Activated T-cell treated with anti-CD3 and anti-CD28 coated beads, Interleukin-2, amount 50 U/mL, for 24 hours (primary cell): ENCODE measurements around the gene PACC1.

ENCODE experiments used
- DNase-seq: peaks from one replicate; pipeline ENCODE4 v3.0.0-alpha.2; 2020
- H3K27ac Mint-ChIP-seq: 2 replicates; pipeline ENCODE4 v1.8.0; 2020; ENCODE audit warnings: mild to moderate bottlenecking, mixed read lengths
- H3K27me3 Mint-ChIP-seq: 2 replicates; pipeline ENCODE4 v1.8.0; 2020; ENCODE audit warnings: mixed read lengths
- H3K36me3 Mint-ChIP-seq: 2 replicates; pipeline ENCODE4 v1.8.0; 2020; ENCODE audit warnings: low read depth, mixed read lengths
- H3K4me1 Mint-ChIP-seq: 2 replicates; pipeline ENCODE4 v1.8.0; 2020; ENCODE audit warnings: low read depth, mixed read lengths
- H3K4me3 Mint-ChIP-seq: 2 replicates; pipeline ENCODE4 v1.8.0; 2020; ENCODE audit warnings: mild to moderate bottlenecking, moderate library complexity, mixed read lengths
- H3K9me3 Mint-ChIP-seq: 2 replicates; pipeline ENCODE4 v1.8.0; 2020; ENCODE audit warnings: mixed read lengths

The PACC1 gene

GRCh38 chr1:212430955-212431394, 16.3 kb upstream of the PACC1 start:
- Mint-ChIP-seq H3K9me3 (no peaks in the 10 kb centered on the region), H3K27me3 (no peaks in the 10 kb centered on the region), H3K27ac (no peak overlapping the region), H3K36me3 (peaks cover 3% of the 10 kb centered on the region), H3K4me1 (peaks cover 24% of the 10 kb centered on the region), H3K4me3 (no peak overlapping the region)
- DNase-seq: no peak

DNA sequence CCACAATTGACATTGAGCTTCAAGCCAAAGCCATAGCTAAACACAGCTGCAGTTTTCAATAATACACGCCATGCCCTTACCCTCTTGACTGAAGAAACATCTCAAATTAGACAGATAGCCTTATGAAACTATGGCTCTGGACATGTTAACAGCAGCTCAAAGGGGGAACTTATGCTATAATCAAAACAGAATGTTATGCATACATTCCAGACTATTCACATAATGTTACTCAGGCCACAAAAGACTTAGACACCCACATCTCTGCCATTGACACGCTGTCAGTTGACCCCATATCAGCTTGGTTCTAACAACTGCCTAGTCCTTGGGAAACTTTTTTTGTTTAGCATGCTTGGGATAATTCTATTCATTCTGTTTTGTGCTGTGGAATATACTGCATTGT, 15.7 kb upstream of the PACC1 start:
- Mint-ChIP-seq H3K9me3 (no peaks in the 10 kb centered on the region), H3K27ac (no peak overlapping the region), H3K27me3 (no peaks in the 10 kb centered on the region), H3K4me1 (peaks cover 24% of the 10 kb centered on the region), H3K4me3 (no peak overlapping the region), H3K36me3 (peaks cover 3% of the 10 kb centered on the region)
- DNase-seq: no peak

GRCh38 chr1:212428496-212428895, 13.8 kb upstream of the PACC1 start:
- Mint-ChIP-seq H3K36me3 (no peaks in the 10 kb centered on the region), H3K4me3 (no peak overlapping the region), H3K4me1 (peaks cover 16% of the 10 kb centered on the region), H3K9me3 (no peaks in the 10 kb centered on the region), H3K27me3 (peaks cover 5% of the 10 kb centered on the region), H3K27ac (no peak overlapping the region)
- no peak for DNase-seq

GRCh38 chr1:212423879-212424278, 9.2 kb upstream of the PACC1 start:
- H3K36me3 Mint-ChIP-seq: no peaks in the 10 kb centered on the region
- H3K27me3 Mint-ChIP-seq: peaks cover 5% of the 10 kb centered on the region
- no peaks in the 10 kb centered on the region for H3K9me3 Mint-ChIP-seq
- no peak for DNase-seq
- H3K27ac Mint-ChIP-seq: no peak overlapping the region
- no peaks in the 10 kb centered on the region for H3K4me1 Mint-ChIP-seq
- H3K4me3 Mint-ChIP-seq: no peak overlapping the region

DNA sequence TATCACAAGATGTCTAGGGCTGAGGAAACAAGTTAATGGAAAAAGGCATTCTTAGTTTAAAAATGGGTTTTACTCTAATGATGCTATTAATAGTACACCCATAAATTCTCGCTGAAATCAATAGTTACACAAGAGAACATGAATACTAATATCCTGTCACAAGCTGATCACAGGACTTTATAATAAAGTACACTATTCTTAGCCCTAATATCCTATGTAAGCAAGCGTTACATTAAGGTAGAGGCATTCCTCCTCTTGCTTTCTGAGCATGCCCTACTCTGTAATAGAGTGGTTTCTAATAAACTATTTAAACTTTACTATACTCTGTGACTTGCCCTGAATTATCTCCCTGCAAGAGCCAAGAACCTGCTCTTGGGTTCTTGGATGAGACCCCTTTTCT, 6.5 kb upstream of the PACC1 start:
- no peak overlapping the region for H3K27ac Mint-ChIP-seq
- no peak overlapping the region for H3K4me3 Mint-ChIP-seq
- no peak for DNase-seq
- H3K9me3 Mint-ChIP-seq: no peaks in the 10 kb centered on the region
- peaks cover 5% of the 10 kb centered on the region for H3K27me3 Mint-ChIP-seq
- H3K36me3 Mint-ChIP-seq: no peaks in the 10 kb centered on the region
- no peaks in the 10 kb centered on the region for H3K4me1 Mint-ChIP-seq

DNA sequence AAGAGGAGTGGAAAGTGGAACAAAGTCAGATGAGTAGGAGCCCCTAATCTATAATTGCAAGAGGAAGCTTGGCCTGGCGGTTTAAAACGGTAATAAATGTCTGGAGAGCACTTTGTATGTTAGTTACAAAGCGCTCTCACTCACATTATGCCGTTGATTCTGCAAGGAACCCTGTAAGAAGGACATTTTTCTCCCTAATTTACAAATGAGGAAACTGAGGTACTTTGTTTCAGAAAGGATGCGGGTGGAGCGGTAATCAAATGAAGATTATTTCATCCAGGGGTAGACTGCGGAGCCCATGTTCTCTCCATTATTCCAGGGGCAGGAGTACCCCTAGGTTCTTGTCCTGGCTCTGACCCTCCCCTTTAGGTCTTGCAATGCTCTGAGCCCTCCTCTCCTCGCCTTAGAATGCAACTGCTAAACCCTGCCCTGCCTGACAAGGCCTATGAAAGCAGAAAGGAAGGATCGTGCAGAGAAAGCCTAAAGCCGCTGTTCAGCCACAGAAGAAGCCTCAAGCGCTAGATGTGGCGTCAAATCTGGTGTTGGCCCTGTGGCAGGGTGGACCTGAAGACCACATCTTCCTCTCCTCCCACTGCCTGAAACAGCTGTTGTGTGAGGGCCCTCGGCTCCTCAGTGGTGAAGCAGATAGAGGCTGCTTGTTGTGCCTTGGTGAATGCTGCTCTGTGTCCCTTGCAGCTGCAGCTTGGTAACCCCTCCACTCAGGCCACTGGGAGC, 588 bp upstream of the PACC1 start:
- Mint-ChIP-seq H3K27me3 (no peaks in the 10 kb centered on the region), H3K4me3 (peak overlapping the region; percentile 99), H3K36me3 (peaks cover 33% of the 10 kb centered on the region), H3K9me3 (no peaks in the 10 kb centered on the region), H3K27ac (peak overlapping the region; percentile 97), H3K4me1 (peaks cover 29% of the 10 kb centered on the region)
- DNase-seq: peak; percentile 37

- peak overlapping the region; percentile 99 for H3K4me3 Mint-ChIP-seq
- H3K4me1 Mint-ChIP-seq: peaks cover 29% of the 10 kb centered on the region
- H3K36me3 Mint-ChIP-seq: peaks cover 47% of the 10 kb centered on the region
- no peaks in the 10 kb centered on the region for H3K27me3 Mint-ChIP-seq
- H3K27ac Mint-ChIP-seq: peak overlapping the region; percentile 50
- DNase-seq: no peak
- no peaks in the 10 kb centered on the region for H3K9me3 Mint-ChIP-seq
Measured at GRCh38 chr1:212413902-212414327, 771 bp downstream of the PACC1 start.

- Mint-ChIP-seq H3K4me3 (no peak overlapping the region), H3K27me3 (no peaks in the 10 kb centered on the region), H3K27ac (no peak overlapping the region), H3K4me1 (peaks cover 29% of the 10 kb centered on the region), H3K9me3 (no peaks in the 10 kb centered on the region), H3K36me3 (peaks cover 61% of the 10 kb centered on the region)
- no peak for DNase-seq
Measured at GRCh38 chr1:212412374-212412773, 2.3 kb downstream of the PACC1 start.

- peaks cover 80% of the 10 kb centered on the region for H3K36me3 Mint-ChIP-seq
- H3K9me3 Mint-ChIP-seq: no peaks in the 10 kb centered on the region
- peaks cover 26% of the 10 kb centered on the region for H3K4me1 Mint-ChIP-seq
- no peak overlapping the region for H3K27ac Mint-ChIP-seq
- no peaks in the 10 kb centered on the region for H3K27me3 Mint-ChIP-seq
- H3K4me3 Mint-ChIP-seq: no peak overlapping the region
- DNase-seq: no peak
Measured at GRCh38 chr1:212410231-212410820, 4.4 kb downstream of the PACC1 start.

GRCh38 chr1:212402666-212403321, 11.9 kb downstream of the PACC1 start:
- Mint-ChIP-seq H3K27ac (peak overlapping the region; percentile 63), H3K4me3 (no peak overlapping the region), H3K27me3 (no peaks in the 10 kb centered on the region), H3K9me3 (peaks cover 3% of the 10 kb centered on the region), H3K4me1 (peaks cover 18% of the 10 kb centered on the region), H3K36me3 (peaks cover 85% of the 10 kb centered on the region)
- no peak for DNase-seq

DNA sequence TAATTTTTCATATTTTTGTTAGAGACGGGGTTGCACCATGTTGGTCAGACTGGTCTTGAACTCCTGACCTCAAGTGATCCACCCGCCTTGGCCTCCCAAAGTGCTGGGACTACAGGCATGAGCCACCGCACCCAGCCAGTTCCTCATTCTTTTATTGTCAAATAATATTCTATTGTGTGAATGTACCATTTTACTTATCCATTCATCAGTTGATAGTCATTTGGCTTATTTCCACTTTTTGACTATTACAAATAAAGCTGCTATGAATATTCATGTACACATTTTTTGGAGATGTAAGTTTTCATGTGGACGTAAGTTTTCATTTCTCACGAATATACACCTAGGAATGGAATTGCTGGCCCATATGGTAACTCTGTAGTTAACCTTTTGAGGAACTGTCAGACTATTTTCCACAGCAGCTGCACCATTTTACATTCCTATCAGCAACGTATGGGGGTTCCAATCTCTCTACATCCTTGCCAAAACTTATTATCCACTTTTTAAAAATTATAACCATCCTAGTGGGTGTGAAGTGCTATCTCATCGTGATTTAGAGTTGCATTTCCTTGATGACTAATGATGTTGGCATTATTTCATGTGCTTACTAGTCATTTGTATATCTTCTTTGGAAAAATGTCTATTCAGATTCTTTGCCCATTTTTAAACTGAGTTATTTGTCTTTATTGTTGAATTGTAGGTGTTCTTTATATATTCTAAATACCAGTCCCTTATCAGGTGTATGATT, 12.7 kb downstream of the PACC1 start:
- H3K27me3 Mint-ChIP-seq: no peaks in the 10 kb centered on the region
- no peak overlapping the region for H3K4me3 Mint-ChIP-seq
- peaks cover 5% of the 10 kb centered on the region for H3K9me3 Mint-ChIP-seq
- peak overlapping the region; percentile 63 for H3K27ac Mint-ChIP-seq
- DNase-seq: no peak
- peaks cover 86% of the 10 kb centered on the region for H3K36me3 Mint-ChIP-seq
- peaks cover 18% of the 10 kb centered on the region for H3K4me1 Mint-ChIP-seq

- Mint-ChIP-seq H3K27ac (no peak overlapping the region), H3K27me3 (no peaks in the 10 kb centered on the region), H3K4me1 (peaks cover 18% of the 10 kb centered on the region), H3K9me3 (peaks cover 8% of the 10 kb centered on the region), H3K4me3 (no peak overlapping the region), H3K36me3 (peaks cover 86% of the 10 kb centered on the region)
- no peak for DNase-seq
Measured at GRCh38 chr1:212401042-212401441, 13.6 kb downstream of the PACC1 start.

- Mint-ChIP-seq H3K27ac (no peak overlapping the region), H3K27me3 (no peaks in the 10 kb centered on the region), H3K36me3 (peaks cover 77% of the 10 kb centered on the region), H3K9me3 (peaks cover 8% of the 10 kb centered on the region), H3K4me3 (no peak overlapping the region), H3K4me1 (peaks cover 10% of the 10 kb centered on the region)
- DNase-seq: no peak
Measured at GRCh38 chr1:212397171-212397570, 17.5 kb downstream of the PACC1 start.

GRCh38 chr1:212396638-212397037, 18.0 kb downstream of the PACC1 start:
- peaks cover 76% of the 10 kb centered on the region for H3K36me3 Mint-ChIP-seq
- H3K27ac Mint-ChIP-seq: no peak overlapping the region
- H3K4me1 Mint-ChIP-seq: peaks cover 8% of the 10 kb centered on the region
- peaks cover 8% of the 10 kb centered on the region for H3K9me3 Mint-ChIP-seq
- H3K4me3 Mint-ChIP-seq: no peak overlapping the region
- H3K27me3 Mint-ChIP-seq: no peaks in the 10 kb centered on the region
- no peak for DNase-seq
